Stomach (tissue), 9 donors: Measurements from ENCODE around the gene NEDD4L. TPM values are rescaled to one million over a fixed set of nuclear protein-coding genes. Genes with fewer than 3 reads are reported as not detected.

Experiments
- DNase-seq, 2 donors: peaks; one replicate each; pipeline versions ENCODE4 v3.0.0 to v3.0.0-alpha.2; 2013 to 2019
- H3K27ac ChIP-seq, 5 donors: fragments of 200-600 bp in 4 of 5; sonication (generic) in 4 of 5; one replicate each; pipeline ENCODE4 v1.5.1; 2013 to 2019; ENCODE audit warnings: mild to moderate bottlenecking in 1 of 5, moderate library complexity in 1 of 5
- H3K27me3 ChIP-seq, 3 donors: fragments of 200-600 bp; sonication (generic); one replicate each; pipeline ENCODE4 v1.5.1; 2017 to 2019; ENCODE audit warnings: mixed run types in 1 of 3
- H3K36me3 ChIP-seq, 4 donors: fragments of 200-600 bp; sonication (generic); 1 replicate in 3 of 4; 2 replicates in 1 of 4; pipeline ENCODE4 v1.5.1; 2016 to 2019
- H3K4me1 ChIP-seq, 4 donors: fragments of 200-600 bp; sonication (generic); one replicate each; pipeline ENCODE4 v1.5.1; 2016 to 2019
- H3K4me3 ChIP-seq, 4 donors: fragments of 200-600 bp; sonication (generic) in 3 of 4; one replicate each; pipeline ENCODE4 v1.5.1; 2016 to 2019; ENCODE audit warnings: mild to moderate bottlenecking in 1 of 4
- H3K9me3 ChIP-seq, 4 donors: fragments of 200-600 bp; sonication (generic); one replicate each; pipeline ENCODE4 v1.5.1; 2016 to 2019
- EP300 ChIP-seq: sonication (generic); formaldehyde crosslinking; IDR thresholded peaks from one replicate; pipeline ENCODE4 v1.6.1; 2017; ENCODE audit warnings: antibody characterized with exemption
- POLR2A ChIP-seq, 4 donors: fragments of 450-650 bp; IDR thresholded peaks; one replicate each; pipeline ENCODE4 v1.6.1; 2016; ENCODE audit warnings: antibody characterized with exemption in 4 of 4, control low read depth in 2 of 4, mild to moderate bottlenecking in 1 of 4, moderate library complexity in 1 of 4
- POLR2AphosphoS5 ChIP-seq, 3 donors: sonication (generic); formaldehyde crosslinking; IDR thresholded peaks; one replicate each; pipeline ENCODE4 v1.6.1; 2016; ENCODE audit warnings: antibody characterized with exemption in 3 of 3
- WGBS, 5 donors: extraction: QIAGEN DNeasy Blood & Tissue Kit in 3 of 5; methylation state at CpG; one replicate each; pipeline versions ENCODE4 v1.1.5 to v1.1.7; 2013 to 2018; 5-methylcytosine and 5-hydroxymethylcytosine counted together
- intact Hi-C: fragments of 100-400 bp; cut with DNase I; formaldehyde crosslinking; loops from one replicate; pipeline ENCODE4 v1.15.1; 2023; ENCODE audit warnings: low total_unique reads
- polyA plus RNA-seq, 3 donors: library from polyadenylated mRNA; stranded (reverse); fragments of 200-250 nt; gene quantifications; one replicate each; pipeline ENCODE4 v1.2.3, GENCODE V29; 2013
- total RNA-seq, 5 donors: library from RNA; depleted of rRNA; stranded (reverse); fragments of >200 nt; gene quantifications; one replicate each; pipeline versions ENCODE4 v1.1.0 to v1.2.3, GENCODE V29; 2014 to 2016
- TF ChIP-seq, protein P1 (sequence below), 7 experiments: fragments of 450-650 bp in 4 of 7; fragments of 200-600 bp in 3 of 7; sonication (generic) in 3 of 7; IDR thresholded peaks; one replicate each; pipeline ENCODE4 v1.5.1; 2016 to 2019; ENCODE audit warnings: antibody characterized with exemption in 7 of 7, control low read depth in 2 of 7, mild to moderate bottlenecking in 1 of 7
- donor health status: healthy with polysubstance abuse.
- donor health status: Bipolar disorder and iron deficiency.
- donor health status: healthy.

NEDD4L gene
- total and polyA plus RNA-seq, 8 donors, result 46.1 to 315 (median 129) TPM

DNA sequence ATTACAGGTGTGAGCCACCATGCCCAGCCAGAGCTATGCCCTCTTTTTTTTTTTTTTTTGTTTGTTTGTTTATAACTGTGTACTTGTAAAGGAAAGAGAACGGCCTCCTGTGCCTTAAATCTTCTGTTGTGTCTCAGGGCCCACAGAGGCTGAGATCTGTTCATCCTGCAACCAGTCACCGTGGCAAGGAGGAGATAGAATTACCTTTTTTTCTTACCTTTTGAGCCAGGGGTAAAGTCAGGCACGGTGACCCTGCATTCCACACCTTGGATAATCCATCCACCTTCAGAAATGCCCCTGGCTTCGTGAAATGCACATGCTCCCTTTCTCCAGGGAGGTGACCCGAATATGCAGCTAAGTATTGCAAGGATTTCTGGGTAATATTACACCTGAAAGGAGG is 12.8 kb downstream of the NEDD4L start:
- TF ChIP-seq, protein P1, sequence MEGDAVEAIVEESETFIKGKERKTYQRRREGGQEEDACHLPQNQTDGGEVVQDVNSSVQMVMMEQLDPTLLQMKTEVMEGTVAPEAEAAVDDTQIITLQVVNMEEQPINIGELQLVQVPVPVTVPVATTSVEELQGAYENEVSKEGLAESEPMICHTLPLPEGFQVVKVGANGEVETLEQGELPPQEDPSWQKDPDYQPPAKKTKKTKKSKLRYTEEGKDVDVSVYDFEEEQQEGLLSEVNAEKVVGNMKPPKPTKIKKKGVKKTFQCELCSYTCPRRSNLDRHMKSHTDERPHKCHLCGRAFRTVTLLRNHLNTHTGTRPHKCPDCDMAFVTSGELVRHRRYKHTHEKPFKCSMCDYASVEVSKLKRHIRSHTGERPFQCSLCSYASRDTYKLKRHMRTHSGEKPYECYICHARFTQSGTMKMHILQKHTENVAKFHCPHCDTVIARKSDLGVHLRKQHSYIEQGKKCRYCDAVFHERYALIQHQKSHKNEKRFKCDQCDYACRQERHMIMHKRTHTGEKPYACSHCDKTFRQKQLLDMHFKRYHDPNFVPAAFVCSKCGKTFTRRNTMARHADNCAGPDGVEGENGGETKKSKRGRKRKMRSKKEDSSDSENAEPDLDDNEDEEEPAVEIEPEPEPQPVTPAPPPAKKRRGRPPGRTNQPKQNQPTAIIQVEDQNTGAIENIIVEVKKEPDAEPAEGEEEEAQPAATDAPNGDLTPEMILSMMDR (IDR thresholded peaks at IDR 0.05), result no peak
- no peak for TF ChIP-seq POLR2A (IDR thresholded peaks at IDR 0.05)
- no peak for TF ChIP-seq POLR2AphosphoS5 (IDR thresholded peaks at IDR 0.05)
- TF ChIP-seq EP300, result no peak
- WGBS, 5 donors, result 83 to 89% (median 86%) methylated on average over 5 of the region's 5 CpGs
- no peak overlapping the region for H3K27ac ChIP-seq

DNA sequence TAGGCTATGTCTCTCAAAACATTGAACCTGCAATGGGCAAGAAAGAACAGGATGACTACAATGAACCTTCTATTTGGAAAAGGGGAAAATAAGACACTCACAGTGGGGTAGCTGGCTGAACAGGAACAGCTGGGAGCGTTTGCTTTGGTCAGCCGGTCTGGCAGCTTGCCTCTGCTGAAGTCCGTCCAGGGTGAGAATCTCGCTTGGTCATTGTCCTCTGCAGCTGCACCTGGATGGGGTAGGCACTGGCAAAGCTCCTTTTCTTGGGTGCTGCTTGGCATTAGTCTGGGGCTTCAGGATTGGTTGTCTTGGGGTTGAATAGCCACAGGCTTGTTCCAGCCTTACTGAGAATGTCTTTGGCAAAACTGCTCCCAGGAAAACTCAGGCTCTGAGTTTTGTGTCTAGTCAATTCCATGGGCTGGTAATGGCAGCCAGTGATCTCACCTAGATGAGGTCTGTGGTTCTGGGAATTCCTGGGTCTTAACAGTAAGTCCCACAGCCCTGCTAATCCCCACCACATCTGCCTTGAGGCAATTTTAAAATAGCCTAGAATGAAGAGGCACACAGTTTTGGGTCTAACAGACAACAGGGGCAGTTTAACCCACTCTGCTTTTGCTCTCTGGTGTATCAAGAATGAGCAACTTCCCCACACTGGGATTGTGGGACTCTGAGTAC is 13.4 kb downstream of the NEDD4L start:
- no peak overlapping the region for H3K4me3 ChIP-seq
- no peaks in the 10 kb centered on the region for H3K9me3 ChIP-seq
- H3K27me3 ChIP-seq, result no peaks in the 10 kb centered on the region
- intact Hi-C loops, result no loop called here
- H3K36me3 ChIP-seq, result no peaks in the 10 kb centered on the region
- TF ChIP-seq POLR2AphosphoS5 (IDR thresholded peaks at IDR 0.05), result no peak
- TF ChIP-seq EP300, result no peak
- TF ChIP-seq POLR2A (IDR thresholded peaks at IDR 0.05), result no peak
- TF ChIP-seq, protein P1 (IDR thresholded peaks at IDR 0.05), result no peak
- no peak overlapping the region for H3K27ac ChIP-seq
- DNase-seq, result no peak
- 47 to 57% (median 49%) methylated on average over 4 of the region's 4 CpGs for WGBS, 5 donors
- H3K4me1 ChIP-seq, result peaks cover 0 to 26% (median 7%) of the 10 kb centered on the region in 4 donors

More for the DNA sequence above, 12.8 kb downstream of the NEDD4L start:
- H3K4me3 ChIP-seq, result no peak overlapping the region
- H3K9me3 ChIP-seq, result no peaks in the 10 kb centered on the region
- intact Hi-C loops, result no loop called here
- no peaks in the 10 kb centered on the region for H3K27me3 ChIP-seq
- H3K36me3 ChIP-seq, result no peaks in the 10 kb centered on the region
- peaks cover 0 to 31% (median 10%) of the 10 kb centered on the region in 4 donors for H3K4me1 ChIP-seq
- DNase-seq, result no peak

DNA sequence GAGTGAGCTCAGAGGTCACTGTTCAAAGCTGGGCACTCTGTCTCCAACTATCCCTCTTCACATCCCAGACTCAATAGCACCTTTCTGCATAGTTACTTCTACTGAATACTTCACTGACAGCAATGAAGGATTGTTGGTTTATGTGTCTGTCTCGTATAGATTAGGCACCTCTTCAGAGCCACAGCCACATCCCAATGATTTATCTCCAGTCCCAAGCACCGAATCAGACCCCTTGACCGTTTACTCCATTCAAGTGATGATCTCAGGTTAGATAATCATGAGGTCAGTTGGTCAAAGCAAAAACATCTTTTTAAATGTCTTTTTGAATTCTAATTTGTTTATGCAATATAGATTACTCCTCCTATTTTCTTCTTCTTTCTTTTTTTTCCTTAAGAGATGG is 14.7 kb downstream of the NEDD4L start:
- no peak for DNase-seq
- no peaks in the 10 kb centered on the region for H3K9me3 ChIP-seq
- no peak overlapping the region for H3K27ac ChIP-seq
- 24 to 70% (median 26%) methylated on average over 3 of the region's 3 CpGs for WGBS, 5 donors
- intact Hi-C loops, result no loop called here
- H3K36me3 ChIP-seq, result no peaks in the 10 kb centered on the region
- TF ChIP-seq POLR2A (IDR thresholded peaks at IDR 0.05) (no peak), POLR2AphosphoS5 (IDR thresholded peaks at IDR 0.05) (no peak), EP300 (no peak)
- TF ChIP-seq, protein P1 (IDR thresholded peaks at IDR 0.05), result no peak
- H3K27me3 ChIP-seq, result no peaks in the 10 kb centered on the region
- peaks cover 0 to 25% (median 6%) of the 10 kb centered on the region in 4 donors for H3K4me1 ChIP-seq
- no peak overlapping the region for H3K4me3 ChIP-seq

DNA sequence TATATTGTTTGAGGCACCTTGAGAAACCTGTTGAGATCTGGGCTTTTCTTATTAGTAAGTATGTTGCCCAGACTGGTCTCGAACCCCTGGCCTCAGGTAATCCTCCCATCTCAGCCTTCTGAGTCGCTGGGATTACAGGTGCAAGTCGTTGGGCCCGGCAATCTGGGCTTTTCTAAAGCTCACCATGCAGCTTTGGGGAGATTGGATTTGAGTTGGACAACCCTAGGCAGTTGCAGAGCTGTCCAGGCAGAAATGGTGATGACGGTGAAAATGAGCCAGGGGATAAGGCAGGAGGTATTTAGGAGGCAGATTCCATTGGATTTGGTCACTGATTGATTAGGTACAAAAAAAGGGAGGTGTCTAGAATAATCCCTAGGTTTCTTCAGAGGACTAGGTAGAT is 16.2 kb downstream of the NEDD4L start:
- Histone ChIP-seq H3K4me3 (no peak overlapping the region), H3K27ac (no peak overlapping the region), H3K27me3 (no peaks in the 10 kb centered on the region), H3K9me3 (no peaks in the 10 kb centered on the region), H3K36me3 (no peaks in the 10 kb centered on the region), H3K4me1 (peaks cover 0 to 11% (median 0%) of the 10 kb centered on the region in 4 donors)
- TF ChIP-seq, protein P1 (IDR thresholded peaks at IDR 0.05), result no peak
- TF ChIP-seq POLR2AphosphoS5 (IDR thresholded peaks at IDR 0.05) (no peak), EP300 (no peak), POLR2A (IDR thresholded peaks at IDR 0.05) (no peak)
- WGBS, 5 donors, result 32 to 90% (median 36%) methylated on average over 5 of the region's 5 CpGs
- intact Hi-C loops, result loop anchor here (10.0 kb wide), 1 partner anchor 55 kb away; no protein-coding TSS in a partner anchor
- no peak for DNase-seq
